GM19035 (cell line): Measurements from ENCODE around the gene NFATC2.
"Not testable (repeated sequence)": the region's sequence is repeated elsewhere in the genome, so short reads cannot be mapped to it uniquely, and the experiment has no call there.

Experiments
- ATAC-seq: cut with Tn5 transposase; IDR thresholded peaks from one replicate; pipeline ENCODE4 v1.9.1; 2021; ENCODE audit not compliant: unreplicated experiment

The NFATC2 gene

GRCh38 chr20:51569815-51570738 is 27.6 kb upstream of the NFATC2 start:
- ATAC-seq: no peak

DNA sequence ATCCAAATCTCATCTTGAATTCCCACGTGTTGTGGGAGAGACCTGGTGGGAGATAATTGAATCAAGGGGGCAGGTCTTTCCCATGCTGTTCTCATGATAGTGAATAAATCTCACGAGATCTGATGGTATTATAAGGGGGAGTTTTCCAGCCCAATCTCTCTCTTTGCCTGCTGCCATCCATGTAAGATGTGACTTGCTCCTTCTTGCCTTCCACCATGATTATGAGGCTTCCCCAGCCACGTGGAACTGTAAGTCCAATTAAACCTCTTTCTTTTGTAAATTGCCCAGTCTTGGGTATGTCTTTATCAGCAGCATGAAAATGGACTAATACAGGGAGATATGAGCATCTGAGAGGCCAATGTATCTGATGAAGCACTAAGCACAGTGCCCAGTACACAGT is 26.0 kb upstream of the NFATC2 start:
- ATAC-seq: not testable (repeated sequence)

DNA sequence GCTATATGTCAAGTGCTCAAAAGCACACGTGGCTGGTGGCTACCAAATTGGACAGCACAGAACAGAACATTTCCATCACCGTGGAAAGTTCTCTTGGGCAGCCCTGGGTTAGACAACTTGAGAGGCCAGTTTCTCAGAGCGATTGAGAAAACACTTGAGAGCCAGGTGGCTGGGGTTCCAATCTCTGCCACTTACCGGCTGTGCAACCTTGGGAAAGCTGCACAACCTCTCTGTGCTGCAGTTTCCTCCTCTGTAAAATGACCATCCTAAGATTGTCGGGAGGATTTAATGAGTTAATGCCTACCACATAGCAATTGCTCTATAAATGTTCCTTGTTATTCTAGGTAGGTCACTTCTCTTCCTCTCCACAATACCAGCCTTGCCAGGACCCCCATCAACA is 25.1 kb upstream of the NFATC2 start:
- ATAC-seq: no peak

- ATAC-seq: no peak
Observed at GRCh38 chr20:51566594-51566993, 24.1 kb upstream of the NFATC2 start.

DNA sequence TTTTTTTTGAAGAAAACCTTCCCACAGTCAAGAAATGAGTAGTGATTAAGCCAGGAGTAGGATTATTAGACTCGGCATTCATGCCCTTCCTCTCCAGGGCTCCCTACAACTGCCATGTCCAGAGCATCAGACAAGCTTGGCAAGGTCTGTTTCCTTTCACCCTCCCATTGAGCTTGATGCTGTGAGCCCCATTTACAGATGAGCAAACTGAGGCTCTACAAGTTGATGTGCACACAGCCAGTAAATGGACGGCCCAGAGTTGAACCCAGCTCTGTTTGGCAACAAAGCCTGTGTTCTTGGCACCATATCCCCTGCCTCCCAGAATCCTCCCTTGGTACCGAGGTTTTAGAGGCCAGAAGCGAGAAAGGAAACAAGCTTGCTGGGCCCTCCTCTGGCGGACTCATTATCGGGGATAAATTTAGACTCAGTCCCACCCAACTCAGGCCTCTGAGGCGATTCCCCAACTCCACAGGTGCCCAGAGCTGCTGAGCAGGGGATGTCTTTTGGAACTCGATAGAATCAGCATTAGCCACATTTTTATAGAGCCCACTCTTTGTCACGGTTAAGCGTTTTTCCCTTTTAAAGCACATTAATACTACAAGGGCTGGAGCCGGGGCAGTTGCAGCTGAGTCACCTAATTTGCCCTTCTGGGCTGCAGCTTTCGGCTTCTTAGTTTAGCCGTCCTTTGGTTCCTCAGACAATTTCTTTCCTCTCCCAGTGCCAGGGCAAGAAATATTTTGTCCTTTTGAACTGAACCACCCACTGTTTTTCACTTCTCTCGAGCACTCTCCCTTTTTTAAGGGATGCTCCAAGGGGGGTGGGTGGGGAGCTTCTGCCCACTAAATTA is 23.0 kb upstream of the NFATC2 start:
- no peak for ATAC-seq

DNA sequence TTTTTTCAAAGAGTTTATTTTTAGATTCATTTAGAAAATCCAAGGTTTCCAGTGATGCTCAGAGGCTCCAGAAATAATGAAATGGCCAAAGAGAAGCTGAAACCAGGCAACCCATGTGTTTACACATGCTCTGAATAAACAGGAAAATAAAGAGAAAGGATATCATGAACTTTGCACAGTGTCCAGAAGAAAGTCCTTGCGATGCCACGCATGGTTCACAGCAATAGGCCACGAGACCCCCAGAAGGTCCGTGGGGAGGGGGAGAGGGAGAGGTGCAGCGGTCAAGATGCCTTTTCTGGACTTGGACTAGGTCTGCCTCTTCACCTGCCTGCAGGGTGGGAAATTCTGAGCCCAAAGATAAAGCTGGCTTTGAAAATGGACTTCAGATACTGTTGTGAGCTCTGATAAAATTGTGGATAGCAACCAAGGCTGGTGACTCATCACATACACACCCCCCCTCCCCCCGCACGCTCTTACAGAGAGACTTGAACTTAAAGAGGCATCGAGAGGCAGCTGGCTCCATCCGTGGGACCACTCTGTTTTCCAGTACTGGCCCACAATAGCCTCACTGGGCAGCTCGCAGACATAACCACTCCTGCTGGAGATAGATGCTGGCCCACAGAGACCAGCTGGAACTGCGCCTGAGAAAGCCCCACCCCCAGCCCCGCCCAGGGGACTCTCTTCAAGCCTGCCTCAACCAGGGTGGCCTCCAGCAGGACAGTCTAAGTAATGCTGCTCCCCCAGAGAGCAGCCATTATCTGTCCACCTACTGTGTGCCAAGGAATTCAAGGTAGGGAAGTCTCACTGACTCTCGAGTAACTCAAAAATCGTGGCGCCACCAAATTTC is 21.2 kb upstream of the NFATC2 start:
- no peak for ATAC-seq

DNA sequence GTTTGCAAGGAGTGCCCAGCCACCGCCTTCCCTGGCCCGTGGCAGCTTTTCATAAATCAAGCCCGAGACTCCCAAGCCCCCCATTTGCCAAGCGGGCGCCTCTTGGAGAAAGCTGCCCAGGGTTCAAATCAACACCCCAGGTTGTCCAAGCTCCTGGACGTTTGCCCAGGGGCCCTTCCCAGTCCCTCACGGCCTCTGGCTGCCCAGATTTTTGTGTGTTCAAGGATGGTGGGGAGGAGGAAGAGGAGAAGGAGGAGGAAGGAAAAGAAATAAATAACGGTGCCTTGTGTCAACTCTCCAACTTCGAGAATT is 20.6 kb upstream of the NFATC2 start:
- no peak for ATAC-seq

GRCh38 chr20:51562332-51563173 is 20.0 kb upstream of the NFATC2 start:
- no peak for ATAC-seq

GRCh38 chr20:51562027-51562331 is 19.5 kb upstream of the NFATC2 start:
- ATAC-seq: no peak

GRCh38 chr20:51560550-51561307 is 18.2 kb upstream of the NFATC2 start:
- no peak for ATAC-seq

- no peak for ATAC-seq
Observed at GRCh38 chr20:51560042-51560441, 17.5 kb upstream of the NFATC2 start.

GRCh38 chr20:51554538-51555165 is 12.1 kb upstream of the NFATC2 start:
- no peak for ATAC-seq

DNA sequence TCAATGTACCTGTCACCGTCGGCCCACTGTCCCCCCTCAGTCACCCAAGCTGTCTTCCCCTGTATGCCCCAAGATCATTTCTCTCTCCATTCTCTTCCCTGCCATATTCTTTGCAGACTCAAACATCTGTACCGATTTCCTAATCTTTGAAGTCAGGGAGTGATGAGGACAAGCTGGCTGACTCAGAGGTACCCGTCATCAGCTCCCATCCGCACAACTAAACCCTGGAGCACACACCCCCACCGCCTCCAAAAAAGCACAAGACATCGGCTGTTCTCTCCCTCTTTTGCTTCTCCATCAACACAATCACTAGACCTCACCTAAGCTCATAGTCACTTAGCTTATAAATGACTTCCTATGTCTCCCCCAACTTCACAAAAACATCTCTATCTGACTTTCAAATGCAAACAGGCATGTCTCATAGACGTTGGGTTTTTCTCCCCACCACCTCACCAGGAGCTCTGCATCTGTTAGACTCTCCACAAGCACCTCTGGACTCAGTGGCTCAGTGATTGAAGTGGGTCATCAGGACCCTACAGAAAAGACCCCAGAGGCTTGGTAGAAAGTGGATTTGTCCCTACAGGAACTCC is 11.5 kb upstream of the NFATC2 start:
- no peak for ATAC-seq

- no peak for ATAC-seq
Observed at GRCh38 chr20:51551186-51551585, 8.7 kb upstream of the NFATC2 start.

DNA sequence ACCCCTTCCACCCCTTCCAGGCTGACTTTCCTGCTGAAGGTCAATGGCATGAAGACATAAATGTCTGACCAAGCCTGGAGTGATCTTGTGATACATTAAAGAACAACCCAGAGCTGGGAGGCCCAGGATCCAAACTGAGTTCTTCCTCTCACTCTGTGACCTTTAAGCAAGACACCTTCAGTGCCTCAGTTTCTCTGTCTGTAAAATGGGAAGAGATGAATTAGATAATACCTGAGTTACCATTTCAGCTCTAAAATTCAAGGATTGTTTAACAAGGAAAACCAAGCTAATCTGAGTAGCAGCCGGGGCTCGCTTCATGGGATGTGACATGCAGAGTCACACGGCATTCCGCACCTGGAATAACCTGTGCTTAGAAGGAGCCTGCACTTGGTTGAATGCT is 7.0 kb upstream of the NFATC2 start:
- no peak for ATAC-seq

- no peak for ATAC-seq
Observed at GRCh38 chr20:51547951-51548350, 5.4 kb upstream of the NFATC2 start.

DNA sequence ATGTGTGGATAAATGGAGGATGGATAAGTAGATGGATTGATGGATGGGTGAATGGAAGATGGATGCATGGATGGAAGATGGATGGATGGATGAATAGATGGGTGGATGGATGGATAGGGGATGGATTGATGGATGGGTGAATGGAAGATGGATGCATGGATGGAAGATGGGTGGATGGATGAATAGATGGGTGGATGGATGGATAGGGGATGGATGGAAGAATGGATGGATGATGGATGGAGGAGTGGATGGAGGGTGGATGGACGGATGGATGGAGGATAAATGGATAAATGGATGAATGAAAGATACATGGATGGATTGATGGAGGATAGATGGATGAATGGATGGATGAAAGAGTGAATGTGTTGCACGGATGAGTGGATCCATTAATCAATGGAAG is 3.0 kb upstream of the NFATC2 start:
- no peak for ATAC-seq

- no peak for ATAC-seq
Observed at GRCh38 chr20:51543422-51543788, 886 bp upstream of the NFATC2 start.

- ATAC-seq: peak; percentile 45
Observed at GRCh38 chr20:51542033-51542570, 417 bp downstream of the NFATC2 start.
